ENCODE data around the gene THAP8.

THAP8 gene

GRCh38 chr19:36097036-36097435 lies 43.0 kb upstream of the THAP8 start:
- Histone ChIP-seq H3K4me1 (ENCODE audit: control insufficient read depth in 1 of 2, insufficient read depth in 1 of 2, low read depth in 1 of 2, low read length in 1 of 2) (no peaks in the 10 kb centered on the region), H3K36me3 (peaks cover 74% of the 10 kb centered on the region), H3K9me3 (no peaks in the 10 kb centered on the region), H3K27me3 (no peaks in the 10 kb centered on the region), H3K27ac (no peak overlapping the region), H3K4me3 (ENCODE audit: low read depth in 1 of 2, low read length in 1 of 2) (no peak overlapping the region)
- TF ChIP-seq CTCF (IDR thresholded peaks at IDR 0.05) = no peak

- Histone ChIP-seq H3K36me3 (peaks cover 76% of the 10 kb centered on the region), H3K27ac (no peak overlapping the region), H3K27me3 (no peaks in the 10 kb centered on the region), H3K4me3 (ENCODE audit: low read depth in 1 of 2, low read length in 1 of 2) (no peak overlapping the region), H3K9me3 (no peaks in the 10 kb centered on the region), H3K4me1 (ENCODE audit: control insufficient read depth in 1 of 2, insufficient read depth in 1 of 2, low read depth in 1 of 2, low read length in 1 of 2) (no peaks in the 10 kb centered on the region)
- TF ChIP-seq CTCF (IDR thresholded peaks at IDR 0.05) = no peak
These were observed 39.6 kb upstream of the THAP8 start for GRCh38 chr19:36093687-36094086.

DNA sequence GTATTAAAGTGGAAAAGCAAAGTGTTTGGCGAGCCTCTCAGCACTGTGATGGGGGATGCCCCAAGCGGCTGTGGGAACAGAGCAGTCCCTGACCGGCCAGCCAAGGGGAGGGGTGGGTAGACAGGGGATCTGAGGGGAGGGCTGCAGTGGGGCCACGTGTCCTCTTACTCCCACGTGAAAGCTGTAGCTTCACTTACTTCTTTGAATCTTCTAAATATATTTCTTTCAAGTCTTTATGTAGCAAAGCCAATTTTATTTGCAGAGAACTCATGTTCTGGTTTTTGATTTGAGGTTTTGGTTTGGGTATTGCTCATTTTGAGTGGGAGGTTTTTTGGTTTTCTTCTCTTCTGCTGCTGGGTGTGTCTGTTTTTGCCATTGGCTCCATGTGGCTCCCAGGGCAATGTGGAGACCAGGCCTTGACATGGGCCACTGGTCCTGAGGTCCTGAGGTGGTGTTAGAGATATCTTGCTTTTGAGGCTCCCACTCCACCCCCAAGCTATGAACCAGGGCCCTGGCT lies 39.1 kb upstream of the THAP8 start:
- Histone ChIP-seq H3K4me3 (ENCODE audit: low read depth in 1 of 2, low read length in 1 of 2) (no peak overlapping the region), H3K27ac (no peak overlapping the region), H3K36me3 (peaks cover 77% of the 10 kb centered on the region), H3K9me3 (no peaks in the 10 kb centered on the region), H3K27me3 (no peaks in the 10 kb centered on the region), H3K4me1 (ENCODE audit: control insufficient read depth in 1 of 2, insufficient read depth in 1 of 2, low read depth in 1 of 2, low read length in 1 of 2) (no peaks in the 10 kb centered on the region)
- no peak for TF ChIP-seq CTCF (IDR thresholded peaks at IDR 0.05)

- H3K27ac ChIP-seq = no peak overlapping the region
- H3K27me3 ChIP-seq = no peaks in the 10 kb centered on the region
- H3K4me3 ChIP-seq (ENCODE audit: low read depth in 1 of 2, low read length in 1 of 2) = no peak overlapping the region
- H3K9me3 ChIP-seq = no peaks in the 10 kb centered on the region
- no peak for TF ChIP-seq CTCF (IDR thresholded peaks at IDR 0.05)
- peaks cover 83% of the 10 kb centered on the region for H3K36me3 ChIP-seq
- H3K4me1 ChIP-seq (ENCODE audit: control insufficient read depth in 1 of 2, insufficient read depth in 1 of 2, low read depth in 1 of 2, low read length in 1 of 2) = no peaks in the 10 kb centered on the region
These were observed 38.5 kb upstream of the THAP8 start for GRCh38 chr19:36092566-36092965.

GRCh38 chr19:36090910-36091695 lies 37.0 kb upstream of the THAP8 start:
- Histone ChIP-seq H3K9me3 (no peaks in the 10 kb centered on the region), H3K4me1 (ENCODE audit: control insufficient read depth in 1 of 2, insufficient read depth in 1 of 2, low read depth in 1 of 2, low read length in 1 of 2) (no peaks in the 10 kb centered on the region), H3K27ac (no peak overlapping the region), H3K4me3 (ENCODE audit: low read depth in 1 of 2, low read length in 1 of 2) (no peak overlapping the region), H3K36me3 (peaks cover 85% of the 10 kb centered on the region), H3K27me3 (no peaks in the 10 kb centered on the region)
- no peak for TF ChIP-seq CTCF (IDR thresholded peaks at IDR 0.05)
